IMR-90 (cell line): ENCODE measurements around the gene DLG5. TPM values are rescaled to one million over a fixed set of nuclear protein-coding genes. Genes with fewer than 3 reads are reported as not detected.

ENCODE experiments used
- ATAC-seq: fragments of 200-7000 bp; cut with Tn5 transposase; 2 replicates; pipeline ENCODE4 v1.9.1; 2020; ENCODE audit warnings: low read depth, mild to moderate bottlenecking, moderate library complexity
- BruUV-seq: library from RNA; stranded (reverse); fragments of 400-500 nt; replicated peaks from 2 replicates; lab custom pipeline; 2021; lab: Mats Ljungman, UMichigan
- CTCF ChIA-PET: fragments of 300-600 bp; formaldehyde crosslinking; extraction: SDS; loops from one replicate; lab custom pipeline; 2021; ENCODE audit warnings: antibody characterized with exemption; lab: Yijun Ruan, JAX
- POLR2A ChIA-PET: fragments of 300-600 bp; sonication (Branson Sonifier 250); formaldehyde crosslinking; loops from one replicate; lab custom pipeline; 2022; ENCODE audit warnings: antibody characterized with exemption; ENCODE audit not compliant: unreplicated experiment; lab: Charles Lee
- DNase-seq: peaks from one replicate; pipeline ENCODE4 v3.0.0; 2013
- H2AFZ ChIP-seq: replicated peaks from 2 replicates; pipeline ENCODE3; 2013; ENCODE audit warnings: low read length, mild to moderate bottlenecking; ENCODE audit not compliant: poor library complexity
- H2AK5ac ChIP-seq: 2 replicates; pipeline ENCODE4 v1.6.1; 2013; ENCODE audit warnings: low read depth, low read length, inconsistent platforms
- H2AK9ac ChIP-seq: replicated peaks from 2 replicates; pipeline ENCODE3; 2013; ENCODE audit warnings: mild to moderate bottlenecking, low read depth, low read length, moderate library complexity; ENCODE audit not compliant: poor library complexity
- H2BK120ac ChIP-seq: 2 replicates; pipeline ENCODE4 v1.6.1; 2013; ENCODE audit warnings: low read depth, low read length, inconsistent platforms
- H2BK15ac ChIP-seq: 3 replicates; pipeline ENCODE4 v1.6.1; 2013; ENCODE audit warnings: low read depth, low read length, inconsistent platforms
- H2BK20ac ChIP-seq: 2 replicates; pipeline ENCODE4 v1.6.1; 2013; ENCODE audit warnings: low read depth, mild to moderate bottlenecking, inconsistent platforms, low read length, moderate library complexity
- H2BK5ac ChIP-seq: 2 replicates; pipeline ENCODE4 v1.6.1; 2013; ENCODE audit warnings: mild to moderate bottlenecking, low read depth, low read length, inconsistent platforms; ENCODE audit not compliant: poor library complexity, severe bottlenecking
- H3K14ac ChIP-seq: replicated peaks from 2 replicates; pipeline ENCODE4 v1.6.1; 2013; ENCODE audit warnings: low read depth, low read length, inconsistent platforms
- H3K18ac ChIP-seq: 2 replicates; pipeline ENCODE4 v1.6.1; 2013; ENCODE audit warnings: low read depth, low read length, control low read depth
- H3K23ac ChIP-seq: 2 replicates; pipeline ENCODE4 v1.6.1; 2013; ENCODE audit warnings: low read depth, low read length, inconsistent platforms
- H3K27ac ChIP-seq: 2 replicates; pipeline ENCODE4 v1.5.1; 2013; ENCODE audit warnings: mild to moderate bottlenecking, control low read depth, low read length; ENCODE audit not compliant: insufficient read depth
- H3K27me3 ChIP-seq: 2 replicates; pipeline ENCODE4 v1.6.1; 2013; ENCODE audit warnings: low read length; ENCODE audit not compliant: control insufficient read depth, insufficient read depth
- H3K36me3 ChIP-seq: 2 replicates; pipeline ENCODE4 v1.6.1; 2013; ENCODE audit warnings: low read length, mixed read lengths; ENCODE audit not compliant: control insufficient read depth, insufficient read depth
- H3K4ac ChIP-seq: 2 replicates; pipeline ENCODE4 v1.6.1; 2013; ENCODE audit warnings: low read depth, low read length, inconsistent platforms
- H3K4me1 ChIP-seq: 2 replicates; pipeline ENCODE4 v1.6.1; 2013; ENCODE audit warnings: low read length, mixed read lengths; ENCODE audit not compliant: control insufficient read depth, insufficient read depth
- H3K4me2 ChIP-seq: 2 replicates; pipeline ENCODE4 v1.6.1; 2013; ENCODE audit warnings: low read depth, mild to moderate bottlenecking, control low read depth, low read length, moderate library complexity
- H3K4me3 ChIP-seq: 2 replicates; pipeline ENCODE4 v1.5.1; 2013; ENCODE audit warnings: low read depth, mild to moderate bottlenecking, control low read depth, low read length, moderate library complexity; ENCODE audit not compliant: insufficient read depth
- H3K56ac ChIP-seq: 2 replicates; pipeline ENCODE4 v1.6.1; 2013; ENCODE audit warnings: low read length, inconsistent platforms; ENCODE audit not compliant: insufficient read depth; ENCODE audit errors: extremely low read depth
- H3K79me1 ChIP-seq, 2 experiments: 2 replicates each; pipeline ENCODE4 v1.6.1; 2013; ENCODE audit warnings: low read length in 2 of 2, inconsistent platforms in 1 of 2, low read depth in 1 of 2
- H3K9ac ChIP-seq: 2 replicates; pipeline ENCODE4 v1.6.1; 2013; ENCODE audit warnings: low read depth, low read length, control low read depth
- H3K9me1 ChIP-seq: 2 replicates; pipeline ENCODE4 v1.6.1; 2013; ENCODE audit warnings: low read length, inconsistent platforms; ENCODE audit not compliant: insufficient read depth
- H3K9me3 ChIP-seq: 2 replicates; pipeline ENCODE4 v1.6.1; 2013; ENCODE audit warnings: low read length; ENCODE audit not compliant: control insufficient read depth, insufficient read depth
- H4K20me1 ChIP-seq: 2 replicates; pipeline ENCODE4 v1.6.1; 2013; ENCODE audit warnings: low read length, inconsistent platforms; ENCODE audit not compliant: insufficient read depth
- H4K5ac ChIP-seq: 2 replicates; pipeline ENCODE4 v1.6.1; 2013; ENCODE audit warnings: mild to moderate bottlenecking, low read depth, low read length, control low read depth
- H4K8ac ChIP-seq, 2 experiments: 2 replicates each; pipeline ENCODE4 v1.6.1; 2013; ENCODE audit warnings: low read depth in 2 of 2, low read length in 2 of 2, control low read depth in 1 of 2, inconsistent platforms in 1 of 2
- H4K91ac ChIP-seq: 2 replicates; pipeline ENCODE4 v1.6.1; 2013; ENCODE audit warnings: low read depth, low read length, inconsistent platforms; ENCODE audit not compliant: insufficient read depth
- CEBPB ChIP-seq: IDR thresholded peaks from 2 replicates; pipeline ENCODE4 v1.6.1; 2012; ENCODE audit warnings: low read depth, low read length, improper control_type of control experiment
- MXI1 ChIP-seq: IDR thresholded peaks from 2 replicates; pipeline ENCODE4 v1.6.1; 2012; ENCODE audit warnings: low read depth, mild to moderate bottlenecking, low read length, moderate library complexity, borderline replicate concordance
- RAD21 ChIP-seq: IDR thresholded peaks from 2 replicates; pipeline ENCODE4 v1.6.1; 2012; ENCODE audit warnings: low read length, improper control_type of control experiment
- RFX5 ChIP-seq: IDR thresholded peaks from 2 replicates; pipeline ENCODE4 v1.8.0; 2012; ENCODE audit warnings: low read depth, mild to moderate bottlenecking, low read length, moderate library complexity
- WGBS, 2 experiments: methylation state at CpG; one replicate each; pipeline versions ENCODE4 v1.1.5 to v1.1.7; 2013; ENCODE audit warnings: missing lambda C conversion rate in 2 of 2; ENCODE audit not compliant: insufficient read length in 1 of 2; ENCODE audit errors: extremely low coverage in 2 of 2; 5-methylcytosine and 5-hydroxymethylcytosine counted together
- dilution Hi-C: fragments of 300-500 bp; cut with HindIII; formaldehyde crosslinking; loops from one replicate; pipeline ENCODE4 v1.14.3; 2018; ENCODE audit warnings: low sequenced_read_pairs; ENCODE audit not compliant: unreplicated experiment
- in situ Hi-C: fragments of 300-500 bp; cut with MboI; formaldehyde crosslinking; loops from 3 replicates; pipeline ENCODE4 v1.14.3; 2019; ENCODE audit warnings: low sequenced_read_pairs, inconsistent platforms, mixed read lengths
- intact Hi-C: fragments of 100-400 bp; cut with micrococcal nuclease; formaldehyde crosslinking; loops from 2 replicates; pipeline ENCODE4 v1.10.0; 2022
- polyA plus RNA-seq, 3 experiments: library from polyadenylated mRNA; depleted of rRNA; stranded (reverse); fragments of >200 nt; gene quantifications; 2 replicates each; pipeline ENCODE4 v1.2.3, GENCODE V29; 2012; ENCODE audit warnings: low replicate concordance in 1 of 3
- total RNA-seq: library from RNA; depleted of rRNA; stranded (reverse); fragments of >200 nt; gene quantifications from 2 replicates; pipeline ENCODE4 v1.2.3, GENCODE V29; 2012

DLG5 gene
- total and polyA plus RNA-seq, 2 of the 4 experiments (the other 2 are of a cell fraction): 12.7 to 28.7 TPM

DNA sequence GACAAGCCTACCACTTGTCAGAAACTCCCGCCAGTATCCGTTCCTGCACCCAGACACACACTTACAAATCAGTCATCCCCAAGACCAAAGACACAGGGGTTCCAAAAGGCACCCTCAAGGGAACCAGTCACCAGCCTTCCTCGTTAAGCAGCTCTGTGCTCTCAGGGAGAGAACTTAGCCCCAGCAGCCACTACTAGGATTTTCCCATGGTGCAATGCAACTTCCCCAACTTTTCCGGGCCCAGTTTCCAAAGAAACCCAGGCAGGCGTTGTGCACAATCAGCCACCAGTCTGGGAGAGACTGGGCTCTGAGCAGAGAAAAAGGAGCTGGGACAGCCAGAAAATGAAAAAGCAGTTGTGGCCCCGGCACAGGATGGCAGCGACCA is 1.2 kb downstream of the DLG5 start:
- Histone ChIP-seq H2AFZ (peak overlapping the region; percentile 94), H3K9ac (peak overlapping the region; percentile 92), H4K20me1 (peaks cover 54% of the 10 kb centered on the region), H2BK5ac (peak overlapping the region; percentile 74), H3K27ac (peak overlapping the region; percentile 76), H3K9me1 (peaks cover 28% of the 10 kb centered on the region), H4K8ac (peak overlapping the region; percentile 52 to 59; a peak in 3 of 4 replicates), H3K4ac (peak overlapping the region; percentile 71), H3K14ac (peak overlapping the region; percentile 94), H2BK120ac (no peak overlapping the region), H3K56ac (peak overlapping the region; percentile 9; the same call in 1 of the 2 replicates), H3K23ac (peak overlapping the region; percentile 66; the same call in 1 of the 2 replicates), H2BK15ac (no peak overlapping the region), H2AK9ac (peak overlapping the region; percentile 76), H3K79me1 (peaks cover 20 to 59% of the 10 kb centered on the region in 2 experiments), H3K36me3 (no peaks in the 10 kb centered on the region), H2BK20ac (no peak overlapping the region), H2AK5ac (peak overlapping the region; percentile 61), H3K4me3 (peak overlapping the region; percentile 99), H3K27me3 (no peaks in the 10 kb centered on the region), H3K4me1 (peaks cover 11% of the 10 kb centered on the region), H4K5ac (peak overlapping the region; percentile 26; the same call in 1 of the 2 replicates), H4K91ac (peak overlapping the region; percentile 43; the same call in 1 of the 2 replicates), H3K9me3 (0 out of 2 replicates have a peak, but pooled peaks cover 3% of the 10 kb centered on the region), H3K18ac (no peak overlapping the region; the same call in 1 of the 2 replicates), H3K4me2 (peak overlapping the region; percentile 93)
- DNase-seq (peak; percentile 45), ATAC-seq (peak; percentile 28; the same call in 1 of the 2 replicates)
- ChIA-PET POLR2A (interaction anchor here (0.7 kb wide), 1 partner anchor 121 kb away, joined by 11 read pairs; no protein-coding TSS in a partner anchor), CTCF (no interaction called here)
- 5% methylated on average over 4 of the region's 7 CpGs; no CpG with 5 or more reads in 1 of the 2 experiments for WGBS, 2 experiments
- dilution Hi-C loops: no loop called here
- in situ Hi-C loops: no loop called here
- intact Hi-C loops: loop anchor here (10.0 kb wide), 1 partner anchor 99 kb away; the partner anchor contains the start of gene POLR3A
- BruUV-seq: no TSS peak
- TF ChIP-seq CEBPB (0 out of 2 replicates have a peak, but pooled peaks have one; percentile 16), RAD21 (no peak), MXI1 (0 out of 2 replicates have a peak, but pooled peaks have one; percentile 32), RFX5 (no peak)
